ENCODE results near the gene MGMT. TPM values are rescaled to one million over a fixed set of nuclear protein-coding genes. Genes with fewer than 3 reads are reported as not detected.

MGMT gene
- polyA plus RNA-seq, 1 of the 3 experiments (the other 2 are of a cell fraction), result 10.8 TPM

GRCh38 chr10:129605266-129605985 lies 138.4 kb downstream of the MGMT start:
- no peak overlapping the region for H2AFZ ChIP-seq (ENCODE audit: low read depth)
- no peaks in the 10 kb centered on the region for H3K36me3 ChIP-seq (replicated peaks in 1 of 2; ENCODE audit: control insufficient read depth in 1 of 2, insufficient read depth in 2 of 2, low read length in 1 of 2)
- H3K4me3 ChIP-seq (ENCODE audit: low read depth in 2 of 2, low read length in 1 of 2), result no peak overlapping the region
- CTCF ChIA-PET, result no interaction called here
- H4K20me1 ChIP-seq (ENCODE audit: insufficient read depth), result no peaks in the 10 kb centered on the region
- no peaks in the 10 kb centered on the region for H3K9me3 ChIP-seq
- WGBS (ENCODE audit: low lambda C conversion rate), result 69% methylated on average over 11 of the region's 11 CpGs
- POLR2A ChIA-PET, result no interaction called here
- no peaks in the 10 kb centered on the region for H3K9me2 ChIP-seq
- no peaks in the 10 kb centered on the region for H3F3A ChIP-seq (replicated peaks; ENCODE audit: insufficient read depth)
- H3K27me3 ChIP-seq (ENCODE audit: insufficient read depth), result no peaks in the 10 kb centered on the region
- DNase-seq, result no peak
- H3K4me1 ChIP-seq (ENCODE audit: control insufficient read depth in 1 of 2, insufficient read depth in 2 of 2, low read depth in 1 of 2, low read length in 1 of 2), result peaks cover 0 to 23% of the 10 kb centered on the region in 2 experiments; a peak in 2 of 4 replicates
- H3K4me2 ChIP-seq, result no peak overlapping the region
- no peaks in the 10 kb centered on the region for H3K79me2 ChIP-seq (ENCODE audit: insufficient read depth)
- TF ChIP-seq SIN3A (IDR thresholded peaks at IDR 0.05; ENCODE audit: borderline replicate concordance, low read depth, low read length) (no peak), USF1 (IDR thresholded peaks at IDR 0.05; ENCODE audit: borderline replicate concordance, low read depth) (no peak), TAF1 (IDR thresholded peaks at IDR 0.05; ENCODE audit: borderline replicate concordance, low read depth, low read length) (no peak), ZBTB33 (IDR thresholded peaks at IDR 0.05; ENCODE audit: borderline replicate concordance, low read depth) (no peak), TCF12 (IDR thresholded peaks at IDR 0.05) (no peak), YY1 (IDR thresholded peaks at IDR 0.05; ENCODE audit: low read depth) (no peak), MXI1 (IDR thresholded peaks at IDR 0.05; ENCODE audit: low read depth, low read length) (no peak), RAD21 (IDR thresholded peaks at IDR 0.05; ENCODE audit: low read length) (no peak), GATA2 (CRISPR knock-in tag; IDR thresholded peaks at IDR 0.05) (no peak), NFIC (IDR thresholded peaks at IDR 0.05; ENCODE audit: borderline replicate concordance) (no peak), TEAD4 (IDR thresholded peaks at IDR 0.05; ENCODE audit: borderline replicate concordance, insufficient read depth) (no peak)
- H3K9ac ChIP-seq, result no peak overlapping the region
- no peak overlapping the region for H3K27ac ChIP-seq (ENCODE audit: low read depth in 2 of 2, low read length in 1 of 2)

- TF ChIP-seq PBX3 (IDR thresholded peaks at IDR 0.05), result no peak
- TF ChIP-seq JUND (IDR thresholded peaks at IDR 0.05), result no peak
- no peak overlapping the region for H3K9ac ChIP-seq
- no peak overlapping the region for H3K4me2 ChIP-seq
- H3K27ac ChIP-seq (ENCODE audit: low read depth in 2 of 2, low read length in 1 of 2), result no peak overlapping the region
- H3K4me1 ChIP-seq (ENCODE audit: control insufficient read depth in 1 of 2, insufficient read depth in 2 of 2, low read depth in 1 of 2, low read length in 1 of 2), result peaks cover 0 to 23% of the 10 kb centered on the region in 2 experiments; a peak in 2 of 4 replicates
- DNase-seq, result no peak
- WGBS (ENCODE audit: low lambda C conversion rate), result 75% methylated on average over 19 of the region's 19 CpGs
- H3K79me2 ChIP-seq (ENCODE audit: insufficient read depth), result no peaks in the 10 kb centered on the region
- CTCF ChIA-PET, result no interaction called here
- no peaks in the 10 kb centered on the region for H3F3A ChIP-seq (replicated peaks; ENCODE audit: insufficient read depth)
- H3K9me2 ChIP-seq, result no peaks in the 10 kb centered on the region
- no peaks in the 10 kb centered on the region for H3K27me3 ChIP-seq (ENCODE audit: insufficient read depth)
- H2AFZ ChIP-seq (ENCODE audit: low read depth), result no peak overlapping the region
- H3K4me3 ChIP-seq (ENCODE audit: low read depth in 2 of 2, low read length in 1 of 2), result no peak overlapping the region
- POLR2A ChIA-PET, result no interaction called here
- H3K36me3 ChIP-seq (replicated peaks in 1 of 2; ENCODE audit: control insufficient read depth in 1 of 2, insufficient read depth in 2 of 2, low read length in 1 of 2), result no peaks in the 10 kb centered on the region
- no peaks in the 10 kb centered on the region for H4K20me1 ChIP-seq (ENCODE audit: insufficient read depth)
- H3K9me3 ChIP-seq, result no peaks in the 10 kb centered on the region
Observed at GRCh38 chr10:129605986-129606518, 139.0 kb downstream of the MGMT start.

Data from SK-N-SH (cell line).